OCI-LY1 (cell line): ENCODE results near the gene BIN2.
A peak's percentile ranks its signal among the peaks of the same experiment; 100 is the strongest.

ENCODE experiments used
- H2AFZ ChIP-seq: fragments of 200-600 bp; sonication (generic), shearing (Covaris generic); 2 replicates; pipeline ENCODE4 v1.6.0; 2014; ENCODE audit warnings: antibody characterized with exemption, mild to moderate bottlenecking, low read length
- H3F3A ChIP-seq: fragments of 200-600 bp; sonication (generic), shearing (Covaris generic); 2 replicates; pipeline ENCODE4 v1.6.0; 2014; ENCODE audit warnings: mild to moderate bottlenecking, antibody characterized with exemption, low read length, moderate library complexity; ENCODE audit not compliant: insufficient read depth
- H3K27ac ChIP-seq: fragments of 200-600 bp; sonication (generic); 2 replicates; pipeline ENCODE4 v1.5.1; 2014; ENCODE audit warnings: low read length, mixed run types, mild to moderate bottlenecking, low read depth; ENCODE audit not compliant: poor library complexity, severe bottlenecking
- H3K27me3 ChIP-seq: fragments of 200-600 bp; sonication (generic); 2 replicates; pipeline ENCODE4 v1.6.0; 2014; ENCODE audit warnings: antibody characterized with exemption, mild to moderate bottlenecking, low read length, moderate library complexity; ENCODE audit not compliant: insufficient read depth
- H3K36me3 ChIP-seq: fragments of 200-600 bp; sonication (generic); 2 replicates; pipeline ENCODE4 v1.6.1; 2014; ENCODE audit warnings: mild to moderate bottlenecking, antibody characterized with exemption, low read length, moderate library complexity, mixed read lengths; ENCODE audit not compliant: insufficient read depth
- H3K4me1 ChIP-seq: fragments of 200-600 bp; sonication (generic); 2 replicates; pipeline ENCODE4 v1.5.1; 2014; ENCODE audit warnings: mild to moderate bottlenecking, low read length, moderate library complexity; ENCODE audit not compliant: insufficient read depth, severe bottlenecking
- H3K4me2 ChIP-seq: fragments of 200-600 bp; sonication (generic), shearing (Covaris generic); 2 replicates; pipeline ENCODE4 v1.6.1; 2014; ENCODE audit warnings: low read length
- H3K4me3 ChIP-seq: fragments of 200-600 bp; sonication (generic); 2 replicates; pipeline ENCODE4 v1.5.1; 2014; ENCODE audit warnings: low read length, low read depth, mild to moderate bottlenecking, mixed read lengths; ENCODE audit not compliant: poor library complexity, severe bottlenecking
- H3K79me2 ChIP-seq: fragments of 200-600 bp; shearing (Covaris generic); 2 replicates; pipeline ENCODE4 v1.6.1; 2016; ENCODE audit warnings: mixed run types, low read length, mixed read lengths; ENCODE audit not compliant: insufficient read depth
- H3K9ac ChIP-seq: fragments of 200-600 bp; sonication (generic), shearing (Covaris generic); 2 replicates; pipeline ENCODE4 v1.6.1; 2014; ENCODE audit warnings: mild to moderate bottlenecking, low read length, mixed read lengths
- H3K9me2 ChIP-seq: fragments of 200-600 bp; sonication (generic), shearing (Covaris generic); 2 replicates; pipeline ENCODE4 v1.6.1; 2014; ENCODE audit warnings: low read depth, mild to moderate bottlenecking, low read length, mixed read lengths
- H3K9me3 ChIP-seq: fragments of 200-600 bp; shearing (Covaris generic); 2 replicates; pipeline ENCODE4 v1.6.1; 2014; ENCODE audit warnings: low read length, mixed read lengths
- H4K20me1 ChIP-seq: fragments of 200-600 bp; sonication (generic), shearing (Covaris generic); 2 replicates; pipeline ENCODE4 v1.6.0; 2016; ENCODE audit warnings: mild to moderate bottlenecking, low read length; ENCODE audit not compliant: insufficient read depth
- EZH2 ChIP-seq: fragments of 200-600 bp; sonication (generic), shearing (Covaris generic); IDR thresholded peaks from 2 replicates; pipeline ENCODE4 v1.8.0; 2017; ENCODE audit warnings: borderline replicate concordance, mixed run types, mild to moderate bottlenecking, antibody characterized with exemption, low read length, moderate library complexity, mixed read lengths
- TF ChIP-seq, protein P1 (sequence below): fragments of 200-600 bp; sonication (generic), shearing (Covaris generic); IDR thresholded peaks from 2 replicates; pipeline ENCODE4 v1.5.1; 2017; ENCODE audit warnings: mild to moderate bottlenecking, antibody characterized with exemption, low read length, moderate library complexity, mixed read lengths

BIN2 gene

DNA sequence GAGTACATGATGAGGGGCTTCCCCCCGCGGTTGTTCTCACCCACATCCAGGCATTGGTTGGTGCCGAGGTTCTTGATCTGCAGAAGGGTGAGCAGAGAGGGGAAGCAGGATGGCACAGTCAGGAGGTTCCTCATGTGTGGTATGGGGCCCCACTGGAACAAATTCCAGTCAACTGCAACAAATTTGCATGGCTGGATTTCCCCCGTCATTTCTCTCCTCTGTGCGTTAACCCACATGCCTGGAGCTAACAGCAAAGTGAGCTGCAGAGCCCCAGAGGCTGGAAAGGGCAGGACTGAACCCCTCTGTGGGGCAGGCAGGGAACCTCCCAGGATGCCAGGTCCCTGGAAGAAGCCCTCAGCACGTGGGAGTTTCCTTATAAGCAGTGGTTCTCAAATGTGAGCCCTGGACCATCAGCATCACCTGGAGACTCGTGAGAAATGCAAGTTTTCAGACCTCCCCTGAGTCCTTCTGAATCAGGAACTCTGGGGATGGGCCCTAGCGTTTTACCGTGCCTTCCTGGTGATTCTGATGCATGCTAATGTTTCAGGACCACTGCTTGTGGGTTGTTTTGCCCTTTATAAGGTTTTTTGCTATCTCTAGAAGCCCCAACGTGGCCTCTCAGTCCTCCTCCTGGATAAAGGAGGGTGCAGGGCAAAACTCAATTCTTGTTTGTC, 33.5 kb upstream of the BIN2 start:
- H3K9ac ChIP-seq: no peak overlapping the region
- no peaks in the 10 kb centered on the region for H3F3A ChIP-seq
- no peaks in the 10 kb centered on the region for H3K9me2 ChIP-seq
- H3K4me1 ChIP-seq: peaks cover 7% of the 10 kb centered on the region
- H2AFZ ChIP-seq: no peak overlapping the region
- no peaks in the 10 kb centered on the region for H3K27me3 ChIP-seq
- no peak for TF ChIP-seq EZH2
- TF ChIP-seq, protein P1, sequence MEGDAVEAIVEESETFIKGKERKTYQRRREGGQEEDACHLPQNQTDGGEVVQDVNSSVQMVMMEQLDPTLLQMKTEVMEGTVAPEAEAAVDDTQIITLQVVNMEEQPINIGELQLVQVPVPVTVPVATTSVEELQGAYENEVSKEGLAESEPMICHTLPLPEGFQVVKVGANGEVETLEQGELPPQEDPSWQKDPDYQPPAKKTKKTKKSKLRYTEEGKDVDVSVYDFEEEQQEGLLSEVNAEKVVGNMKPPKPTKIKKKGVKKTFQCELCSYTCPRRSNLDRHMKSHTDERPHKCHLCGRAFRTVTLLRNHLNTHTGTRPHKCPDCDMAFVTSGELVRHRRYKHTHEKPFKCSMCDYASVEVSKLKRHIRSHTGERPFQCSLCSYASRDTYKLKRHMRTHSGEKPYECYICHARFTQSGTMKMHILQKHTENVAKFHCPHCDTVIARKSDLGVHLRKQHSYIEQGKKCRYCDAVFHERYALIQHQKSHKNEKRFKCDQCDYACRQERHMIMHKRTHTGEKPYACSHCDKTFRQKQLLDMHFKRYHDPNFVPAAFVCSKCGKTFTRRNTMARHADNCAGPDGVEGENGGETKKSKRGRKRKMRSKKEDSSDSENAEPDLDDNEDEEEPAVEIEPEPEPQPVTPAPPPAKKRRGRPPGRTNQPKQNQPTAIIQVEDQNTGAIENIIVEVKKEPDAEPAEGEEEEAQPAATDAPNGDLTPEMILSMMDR: no peak
- no peaks in the 10 kb centered on the region for H4K20me1 ChIP-seq
- H3K79me2 ChIP-seq: no peaks in the 10 kb centered on the region
- no peaks in the 10 kb centered on the region for H3K36me3 ChIP-seq
- H3K4me3 ChIP-seq: no peak overlapping the region
- no peaks in the 10 kb centered on the region for H3K9me3 ChIP-seq
- no peak overlapping the region for H3K27ac ChIP-seq
- H3K4me2 ChIP-seq: no peak overlapping the region

DNA sequence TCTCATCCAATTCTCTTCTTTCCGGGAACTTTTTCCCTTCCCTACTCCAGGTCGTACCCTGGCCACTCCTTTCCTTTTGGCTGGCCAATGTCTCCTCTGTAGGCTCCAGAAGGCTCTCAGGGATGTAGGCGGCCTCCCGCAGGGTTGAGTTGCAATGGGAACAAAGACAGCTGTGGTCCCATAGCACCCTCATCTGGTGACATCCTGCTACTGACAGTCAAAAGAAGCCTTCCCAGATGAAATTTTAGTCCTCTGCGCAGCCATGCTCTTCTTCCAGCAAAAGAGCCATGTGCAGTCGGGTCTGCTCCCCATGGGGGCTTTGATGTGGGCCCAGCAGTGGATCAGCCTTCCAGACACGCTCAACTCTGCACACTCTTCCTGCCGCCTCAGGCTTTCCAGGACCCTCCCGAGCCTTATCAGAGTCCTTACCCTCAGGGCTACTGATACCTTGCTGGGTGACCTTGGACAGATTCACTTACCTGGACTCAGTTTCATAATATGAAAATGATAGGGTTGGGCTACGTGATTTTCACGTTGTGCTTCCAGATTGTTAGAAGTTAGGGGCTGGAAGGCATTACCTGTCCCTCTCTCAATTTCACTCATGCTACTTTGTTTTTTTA, 28.0 kb upstream of the BIN2 start:
- Histone ChIP-seq H3K4me1 (peaks cover under 1% of the 10 kb centered on the region), H3K27ac (no peak overlapping the region), H2AFZ (no peak overlapping the region), H3K36me3 (no peaks in the 10 kb centered on the region), H3K27me3 (no peaks in the 10 kb centered on the region; the same call in 1 of the 2 replicates), H3K4me3 (no peak overlapping the region), H3F3A (no peaks in the 10 kb centered on the region), H3K9me3 (no peaks in the 10 kb centered on the region), H3K9ac (no peak overlapping the region), H3K9me2 (no peaks in the 10 kb centered on the region), H3K79me2 (no peaks in the 10 kb centered on the region), H4K20me1 (no peaks in the 10 kb centered on the region), H3K4me2 (no peak overlapping the region)
- no peak for TF ChIP-seq EZH2
- TF ChIP-seq, protein P1: peak; percentile 74

- H3F3A ChIP-seq: no peaks in the 10 kb centered on the region
- no peaks in the 10 kb centered on the region; the same call in 1 of the 2 replicates for H3K27me3 ChIP-seq
- no peak overlapping the region for H3K27ac ChIP-seq
- no peak overlapping the region for H3K4me2 ChIP-seq
- H3K4me1 ChIP-seq: no peaks in the 10 kb centered on the region
- H3K79me2 ChIP-seq: no peaks in the 10 kb centered on the region
- no peak overlapping the region for H2AFZ ChIP-seq
- TF ChIP-seq EZH2: no peak
- TF ChIP-seq, protein P1: no peak
- no peaks in the 10 kb centered on the region for H3K9me3 ChIP-seq
- H3K9ac ChIP-seq: no peak overlapping the region
- H4K20me1 ChIP-seq: no peaks in the 10 kb centered on the region
- no peak overlapping the region for H3K4me3 ChIP-seq
- H3K36me3 ChIP-seq: no peaks in the 10 kb centered on the region
- no peaks in the 10 kb centered on the region for H3K9me2 ChIP-seq
Measured at GRCh38 chr12:51349026-51349425, 25.1 kb upstream of the BIN2 start.
